ENCODE measurements around the gene CEMIP.

GRCh38 chr15:80849308-80849707 is 70.1 kb downstream of the CEMIP start:
- TF ChIP-seq POLR2AphosphoS5 (IDR thresholded peaks at IDR 0.05) (no peak), CTCF (IDR thresholded peaks at IDR 0.05) (no peak)

Measured in breast epithelium (tissue), 3 donors.